Thyroid gland (tissue), 4 donors: ENCODE data around the gene GHRHR.

Source experiments
- POLR2A ChIP-seq, 2 donors: fragments of 450-650 bp; IDR thresholded peaks; one replicate each; pipeline ENCODE4 v1.6.1; 2017; ENCODE audit warnings: antibody characterized with exemption in 2 of 2, mild to moderate bottlenecking in 2 of 2, moderate library complexity in 1 of 2
- TF ChIP-seq, protein P1 (sequence below), 6 experiments: fragments of 200-600 bp in 3 of 6; fragments of 450-650 bp in 3 of 6; sonication (generic) in 3 of 6; IDR thresholded peaks; one replicate each; pipeline ENCODE4 v1.5.1; 2016 to 2019; ENCODE audit warnings: antibody characterized with exemption in 6 of 6, mild to moderate bottlenecking in 2 of 6, inconsistent platforms in 1 of 6, moderate library complexity in 1 of 6

DNA sequence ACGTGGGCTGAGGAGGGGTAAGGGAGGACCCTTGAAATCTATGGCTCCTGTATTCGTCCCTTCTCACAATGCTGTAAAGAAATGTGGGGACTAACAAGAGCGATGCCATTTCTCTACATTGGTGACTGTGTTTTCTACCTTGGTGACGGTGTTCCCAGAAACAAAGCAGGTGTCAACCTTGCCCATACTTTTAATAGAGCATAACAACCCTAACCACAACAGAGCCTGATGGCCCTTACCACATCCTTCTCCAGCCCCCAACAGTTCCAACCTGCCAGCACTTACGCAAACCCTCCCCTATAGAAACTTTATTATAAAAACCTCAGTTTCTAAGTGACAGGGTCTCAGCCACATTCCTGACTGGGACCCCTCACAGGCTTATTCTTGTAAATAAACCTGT, 60.1 kb downstream of the GHRHR start:
- TF ChIP-seq, protein P1, sequence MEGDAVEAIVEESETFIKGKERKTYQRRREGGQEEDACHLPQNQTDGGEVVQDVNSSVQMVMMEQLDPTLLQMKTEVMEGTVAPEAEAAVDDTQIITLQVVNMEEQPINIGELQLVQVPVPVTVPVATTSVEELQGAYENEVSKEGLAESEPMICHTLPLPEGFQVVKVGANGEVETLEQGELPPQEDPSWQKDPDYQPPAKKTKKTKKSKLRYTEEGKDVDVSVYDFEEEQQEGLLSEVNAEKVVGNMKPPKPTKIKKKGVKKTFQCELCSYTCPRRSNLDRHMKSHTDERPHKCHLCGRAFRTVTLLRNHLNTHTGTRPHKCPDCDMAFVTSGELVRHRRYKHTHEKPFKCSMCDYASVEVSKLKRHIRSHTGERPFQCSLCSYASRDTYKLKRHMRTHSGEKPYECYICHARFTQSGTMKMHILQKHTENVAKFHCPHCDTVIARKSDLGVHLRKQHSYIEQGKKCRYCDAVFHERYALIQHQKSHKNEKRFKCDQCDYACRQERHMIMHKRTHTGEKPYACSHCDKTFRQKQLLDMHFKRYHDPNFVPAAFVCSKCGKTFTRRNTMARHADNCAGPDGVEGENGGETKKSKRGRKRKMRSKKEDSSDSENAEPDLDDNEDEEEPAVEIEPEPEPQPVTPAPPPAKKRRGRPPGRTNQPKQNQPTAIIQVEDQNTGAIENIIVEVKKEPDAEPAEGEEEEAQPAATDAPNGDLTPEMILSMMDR (IDR thresholded peaks at IDR 0.05), result no peak
- TF ChIP-seq POLR2A (IDR thresholded peaks at IDR 0.05), result no peak
